ENCODE data around the gene NUBP2.

The NUBP2 gene

GRCh38 chr16:1769402-1770300, 13.1 kb upstream of the NUBP2 start:
- DNase-seq = peak in 13 of 42 donors; percentile 11 to 63 (median 38)
- intact Hi-C loops (cut with DNase I) = loop anchor here (10.0 kb wide), 1 partner anchor 65 kb away; the partner anchor contains the start of gene MAPK8IP3

DNA sequence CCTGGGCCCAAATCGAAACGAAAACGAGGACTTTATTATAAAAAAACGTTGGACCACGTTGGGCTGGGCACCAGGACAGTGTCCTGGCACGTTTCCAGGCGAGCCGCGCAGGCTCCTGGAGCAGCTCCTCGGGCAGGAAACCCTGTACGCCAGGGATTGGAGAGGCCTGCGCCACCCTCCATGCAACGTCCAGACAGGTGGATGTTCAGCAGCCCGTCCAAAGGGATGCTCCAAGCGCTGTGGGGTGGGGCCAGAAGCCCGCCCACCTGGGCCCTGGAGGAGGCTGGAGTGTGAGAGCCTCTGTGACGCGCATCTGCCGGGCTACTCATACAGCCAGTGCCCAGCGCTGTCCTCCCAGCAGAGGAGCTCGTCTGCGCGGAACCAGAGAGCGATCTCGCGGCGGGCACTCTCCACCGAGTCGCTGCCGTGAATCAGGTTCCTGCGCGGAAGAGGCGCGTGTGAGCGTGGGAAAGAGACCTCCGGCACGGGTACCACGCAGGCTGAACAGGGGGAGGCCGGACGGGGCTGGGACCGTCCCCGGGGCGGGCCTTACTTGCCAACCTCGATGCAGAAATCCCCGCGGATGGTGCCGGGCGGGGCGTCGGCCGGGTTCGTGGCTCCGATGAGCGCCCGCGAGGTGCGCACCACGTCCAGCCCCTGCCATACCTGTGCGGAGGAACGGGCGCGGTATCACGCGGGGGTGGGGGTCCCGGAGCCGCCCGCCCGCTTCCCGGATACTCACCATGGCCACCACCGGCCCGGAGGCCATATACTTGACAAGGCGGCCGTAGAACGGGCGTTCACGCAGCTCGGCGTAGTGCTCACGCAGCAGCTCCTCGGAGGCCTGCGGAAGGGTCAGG, 12.2 kb upstream of the NUBP2 start:
- intact Hi-C loops (cut with DNase I) = no loop called here
- DNase-seq = peak in 41 of 42 donors; percentile 38 to 84 (median 63)

- peak; percentile 65 to 92 (median 84) for DNase-seq
- intact Hi-C loops (cut with DNase I) = no loop called here
Observed at GRCh38 chr16:1771188-1771863, 11.4 kb upstream of the NUBP2 start, which contains the start of gene NME3. TSS of gene NME3 (minus strand) at chr16:1771543. CDS start at chr16:1771534, 9 bp downstream.

- intact Hi-C loops (cut with DNase I) = no loop called here
- DNase-seq = no peak
Observed at GRCh38 chr16:1771864-1772361, 10.8 kb upstream of the NUBP2 start.

DNA sequence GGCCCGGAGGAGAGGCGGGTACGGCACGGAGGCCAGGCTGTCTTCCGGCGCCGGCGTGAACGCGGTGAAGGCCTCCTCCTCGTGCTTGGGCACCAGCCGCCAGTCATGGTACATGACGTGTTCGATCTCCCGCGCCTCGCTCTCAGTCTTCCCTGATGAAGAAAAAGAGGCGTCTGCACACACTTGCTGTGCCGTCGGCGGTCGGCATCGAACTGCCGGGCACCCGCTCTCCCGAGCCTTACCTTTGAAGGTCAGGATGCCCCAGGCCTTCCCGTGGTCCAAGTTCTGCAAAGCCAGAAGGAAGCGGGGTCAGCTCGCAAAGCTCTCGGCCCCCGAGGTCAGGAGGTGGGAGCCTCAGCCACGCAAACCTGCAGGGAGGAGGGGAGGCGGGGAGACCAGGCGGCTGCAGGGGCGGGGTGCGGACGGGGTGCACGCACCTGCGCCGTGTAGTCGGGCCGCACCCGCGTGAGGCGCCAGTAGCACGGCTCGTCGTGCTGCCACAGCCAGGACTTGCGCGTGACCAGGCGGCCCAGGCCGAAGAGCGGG, 10.3 kb upstream of the NUBP2 start, which contains the start of gene EME2:
EME2 (plus strand) TSS at position 449 of the 546 bp plus-strand sequence. CDS start 418 bp downstream, outside the sequence.
- intact Hi-C loops (cut with DNase I) = no loop called here
- peak in 27 of 42 donors; percentile 19 to 68 (median 52) for DNase-seq

GRCh38 chr16:1772908-1773702, 9.7 kb upstream of the NUBP2 start, which contains the start of gene MRPS34:
TSS of gene MRPS34 (minus strand) at chr16:1773134. CDS start at chr16:1773119, 15 bp downstream.
- peak in 41 of 42 donors; percentile 56 to 92 (median 84) for DNase-seq
- intact Hi-C loops (cut with DNase I) = no loop called here

- DNase-seq = peak in 17 of 42 donors; percentile 15 to 63 (median 37)
- intact Hi-C loops (cut with DNase I) = no loop called here
Observed at GRCh38 chr16:1773703-1774447, 8.9 kb upstream of the NUBP2 start.

DNA sequence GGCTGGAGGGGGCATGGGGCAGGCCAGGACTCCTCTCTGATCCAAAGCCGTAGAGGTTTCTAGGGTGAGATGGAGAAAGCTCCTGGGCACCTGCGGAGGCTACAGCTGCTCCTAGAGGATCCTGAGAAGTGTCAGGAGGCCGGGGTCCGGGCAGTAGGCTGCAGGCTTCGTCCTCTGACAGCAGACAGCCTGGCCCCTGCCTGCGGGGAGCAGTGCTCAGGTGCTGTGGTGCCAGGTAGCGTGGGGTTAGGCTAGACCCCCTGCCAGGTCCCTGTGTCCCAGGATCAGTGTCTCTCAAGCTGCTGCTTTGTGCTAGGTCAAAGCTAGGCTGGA, 8.3 kb upstream of the NUBP2 start:
- DNase-seq = no peak
- intact Hi-C loops (cut with DNase I) = no loop called here

- DNase-seq = no peak
Observed at GRCh38 chr16:1775006-1775845, 7.5 kb upstream of the NUBP2 start.

DNA sequence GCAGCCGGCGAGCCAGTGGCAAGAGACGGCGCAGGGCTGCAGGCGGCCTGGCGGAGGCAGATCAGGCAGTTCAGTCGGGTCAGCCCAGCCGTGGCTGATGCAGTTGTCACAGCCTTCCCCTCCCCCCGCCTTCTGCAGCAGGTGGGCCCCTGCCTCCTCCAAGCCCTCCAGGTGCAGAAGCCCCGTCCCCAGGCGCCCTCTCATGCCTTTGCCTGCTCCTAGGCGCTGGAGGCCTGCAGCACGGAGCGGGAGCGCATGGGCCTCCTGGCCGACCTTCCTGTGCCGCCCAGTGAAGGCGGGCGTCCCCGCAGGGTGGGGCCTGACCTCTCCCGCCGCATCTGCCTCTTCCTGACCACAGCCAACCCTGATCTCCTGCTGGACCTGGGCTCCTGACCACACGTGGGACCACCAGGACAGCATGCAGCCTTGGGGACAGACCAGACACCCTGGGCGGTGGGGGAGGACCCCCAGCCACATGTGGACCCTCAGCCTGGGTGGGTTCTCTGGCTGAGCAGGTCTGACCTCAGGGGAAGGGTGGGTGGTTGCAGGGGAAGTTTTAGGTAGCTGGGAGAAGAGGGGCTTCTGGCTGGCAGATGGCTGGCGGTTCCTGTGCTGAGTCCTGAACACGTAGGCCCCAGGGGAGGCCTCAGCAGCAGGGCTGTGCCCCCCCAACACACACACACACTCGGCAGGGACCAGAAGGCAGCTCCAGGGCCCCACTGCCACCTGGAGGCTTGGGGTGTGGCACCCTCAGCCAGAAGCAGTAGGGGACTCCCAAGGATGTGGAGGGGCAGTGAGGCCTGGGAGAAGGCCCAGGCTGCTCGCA, 6.7 kb upstream of the NUBP2 start:
- no peak for DNase-seq
- intact Hi-C loops (cut with DNase I) = no loop called here

More at GRCh38 chr16:1775006-1775845, 7.5 kb upstream of the NUBP2 start:
- intact Hi-C loops (cut with DNase I) = no loop called here

DNA sequence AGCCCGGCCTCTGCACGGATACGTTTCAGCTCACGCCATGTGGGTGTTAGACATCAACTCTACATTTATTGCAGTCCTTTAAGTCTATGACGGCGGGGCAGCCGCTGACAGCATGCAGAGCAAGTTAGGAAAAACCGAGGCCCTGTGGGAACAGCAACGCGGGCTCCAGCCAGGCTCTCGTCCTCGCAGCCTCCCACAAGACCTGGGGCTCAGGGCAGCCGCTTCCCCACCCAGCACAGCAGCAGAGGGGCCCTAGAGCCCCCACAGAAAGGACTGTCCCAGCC, 6.1 kb upstream of the NUBP2 start:
- no peak for DNase-seq
- intact Hi-C loops (cut with DNase I) = no loop called here

GRCh38 chr16:1776991-1777374, 5.8 kb upstream of the NUBP2 start:
- intact Hi-C loops (cut with DNase I) = no loop called here
- no peak for DNase-seq

GRCh38 chr16:1777375-1778199, 5.2 kb upstream of the NUBP2 start:
- intact Hi-C loops (cut with DNase I) = no loop called here
- DNase-seq = no peak
